ENCODE data around the gene DDX5. TPM values are rescaled to one million over a fixed set of nuclear protein-coding genes. Genes with fewer than 3 reads are reported as not detected.

DDX5 gene
- total RNA-seq, 4 donors from 2014 or later, result 895 to 1,792 (median 1,570) TPM

DNA sequence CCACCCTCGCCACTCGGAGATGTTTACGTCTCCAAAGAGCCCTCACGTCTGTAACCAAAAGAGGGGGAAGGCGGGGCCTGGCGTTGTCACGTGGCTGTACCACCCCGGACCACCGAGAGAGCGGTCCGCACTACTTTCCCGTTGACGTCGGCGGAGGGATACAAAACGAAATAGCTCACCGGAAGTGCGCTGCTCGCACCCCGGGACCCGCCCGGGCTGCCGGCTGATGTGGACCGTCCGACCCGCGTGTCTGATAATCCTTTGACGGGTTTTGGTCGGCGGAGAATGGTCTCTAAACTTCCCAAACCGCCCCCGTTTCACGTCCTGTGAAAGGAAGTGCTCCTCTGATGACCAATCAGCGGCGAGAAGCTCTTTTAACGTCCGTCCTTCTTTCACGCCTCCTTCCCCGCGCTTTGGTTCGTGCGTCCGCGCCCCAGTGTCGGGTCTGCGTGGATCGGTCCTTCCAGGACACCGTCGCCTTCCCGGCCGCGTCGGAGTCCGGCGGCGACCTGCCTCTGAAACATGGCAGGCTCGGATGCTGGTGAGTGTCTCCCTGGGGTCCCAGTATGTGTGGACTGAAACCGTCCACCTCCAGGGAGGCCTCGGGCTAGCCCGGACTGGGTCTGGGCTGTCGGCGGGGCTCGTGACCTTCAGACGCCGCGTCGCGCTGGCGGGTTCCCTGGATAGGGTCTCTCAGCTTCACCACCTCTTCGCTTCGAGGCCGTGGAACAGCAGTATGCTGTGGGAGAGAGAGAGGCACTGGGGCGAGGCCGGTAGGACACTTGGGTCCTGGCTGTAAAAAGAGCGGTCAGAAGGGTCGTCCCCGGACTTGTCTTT lies 705 bp upstream of the DDX5 start, which contains the start of gene CEP95:
TSS of gene CEP95 (plus strand) at position 402 of the 837 bp plus-strand sequence. CDS start at position 523, 121 bp downstream.
- no peaks in the 10 kb centered on the region for H3K27me3 ChIP-seq
- peaks cover 17 to 44% of the 10 kb centered on the region in 2 donors for H3K4me1 ChIP-seq
- H3K4me3 ChIP-seq (replicated peaks in 1 of 3), result peak within 1 kb of the TSS; percentile 94 to 99 (median 97)
- H3K36me3 ChIP-seq, result peaks cover 50 to 51% of the 10 kb centered on the region in 2 donors
- intact Hi-C loops (cut with DNase I), result no loop called here
- TF ChIP-seq, protein P1, sequence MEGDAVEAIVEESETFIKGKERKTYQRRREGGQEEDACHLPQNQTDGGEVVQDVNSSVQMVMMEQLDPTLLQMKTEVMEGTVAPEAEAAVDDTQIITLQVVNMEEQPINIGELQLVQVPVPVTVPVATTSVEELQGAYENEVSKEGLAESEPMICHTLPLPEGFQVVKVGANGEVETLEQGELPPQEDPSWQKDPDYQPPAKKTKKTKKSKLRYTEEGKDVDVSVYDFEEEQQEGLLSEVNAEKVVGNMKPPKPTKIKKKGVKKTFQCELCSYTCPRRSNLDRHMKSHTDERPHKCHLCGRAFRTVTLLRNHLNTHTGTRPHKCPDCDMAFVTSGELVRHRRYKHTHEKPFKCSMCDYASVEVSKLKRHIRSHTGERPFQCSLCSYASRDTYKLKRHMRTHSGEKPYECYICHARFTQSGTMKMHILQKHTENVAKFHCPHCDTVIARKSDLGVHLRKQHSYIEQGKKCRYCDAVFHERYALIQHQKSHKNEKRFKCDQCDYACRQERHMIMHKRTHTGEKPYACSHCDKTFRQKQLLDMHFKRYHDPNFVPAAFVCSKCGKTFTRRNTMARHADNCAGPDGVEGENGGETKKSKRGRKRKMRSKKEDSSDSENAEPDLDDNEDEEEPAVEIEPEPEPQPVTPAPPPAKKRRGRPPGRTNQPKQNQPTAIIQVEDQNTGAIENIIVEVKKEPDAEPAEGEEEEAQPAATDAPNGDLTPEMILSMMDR (IDR thresholded peaks at IDR 0.05), result no peak
- TF ChIP-seq POLR2A (IDR thresholded peaks at IDR 0.05), result peak in 1 of 2 donors; percentile 84
- WGBS, 2 donors, result 0 to 1% methylated on average over 44 to 50 of the region's 77 CpGs
- peak; percentile 94 to 96 for DNase-seq
- peak within 1 kb of the TSS; percentile 99 to 100 (median 100) for H3K27ac ChIP-seq
- H3K9me3 ChIP-seq, result no peaks in the 10 kb centered on the region

DNA sequence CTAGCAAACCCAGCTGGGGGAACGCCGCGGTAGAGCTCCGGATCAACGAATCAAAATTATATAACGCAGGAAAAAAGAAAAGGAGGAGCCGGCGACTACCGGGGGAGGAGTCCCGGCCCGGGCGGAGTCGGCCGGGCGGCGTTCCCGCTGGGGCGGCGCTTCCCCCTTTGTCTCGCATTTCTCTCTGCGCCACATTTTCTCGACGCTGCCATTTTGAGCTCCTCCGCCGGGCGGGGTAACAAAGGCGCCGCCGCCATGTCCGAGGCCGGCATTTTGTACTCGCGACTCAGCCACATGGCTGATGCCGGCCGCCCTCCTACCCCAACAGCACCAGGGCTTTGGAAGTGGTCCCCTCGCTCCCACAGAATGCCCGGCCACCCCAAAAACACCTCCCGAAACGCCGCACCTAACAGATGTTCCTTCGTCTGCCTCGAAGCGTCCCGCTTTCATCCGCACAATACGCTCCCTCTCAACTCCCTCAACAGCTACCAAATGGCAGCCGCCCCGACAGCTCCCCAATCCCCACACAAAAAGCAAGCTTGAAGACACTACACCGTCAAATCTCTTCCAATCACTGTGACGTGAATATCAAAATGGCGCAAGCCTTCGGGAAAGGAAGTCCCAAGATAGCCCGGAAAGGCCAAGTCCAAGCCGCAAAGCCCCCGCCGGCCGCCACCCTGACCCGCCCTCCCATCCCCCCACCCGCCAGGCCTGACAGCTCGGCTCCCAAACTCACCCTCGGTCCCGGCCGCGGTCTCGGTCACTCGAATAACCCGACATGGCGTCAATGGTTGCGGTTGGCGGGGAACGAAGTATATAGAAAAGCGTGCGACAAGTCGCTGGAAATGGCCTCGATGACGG lies 519 bp downstream of the DDX5 start:
- H3K36me3 ChIP-seq, result peaks cover 50 to 51% of the 10 kb centered on the region in 2 donors

DNA sequence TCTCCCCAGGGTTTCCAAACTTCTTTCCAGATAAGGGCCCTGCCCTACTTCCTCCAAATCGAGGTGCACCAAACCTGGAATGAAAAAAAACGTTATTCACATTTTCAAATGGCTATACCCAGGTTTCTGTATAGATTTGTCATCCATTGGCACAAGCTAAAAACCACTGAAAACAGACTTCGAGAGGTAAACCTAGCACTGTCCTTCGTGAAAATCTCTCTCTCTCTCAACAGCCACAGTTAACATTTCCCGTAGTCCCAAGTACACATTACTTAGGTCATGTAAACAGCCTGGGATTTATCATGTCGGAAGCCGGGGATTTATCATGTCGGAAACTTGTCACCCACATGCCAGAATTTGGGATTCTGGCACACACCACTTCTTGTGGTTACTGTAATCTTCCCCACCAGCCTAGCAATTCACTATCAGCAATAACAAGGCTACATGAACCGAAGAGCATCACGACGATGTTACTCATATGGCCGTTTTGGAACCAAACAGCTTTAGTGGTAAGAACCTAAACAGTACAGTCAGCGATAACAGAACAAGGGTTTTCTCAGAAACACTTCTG lies 1.2 kb downstream of the DDX5 start:
- H3K4me1 ChIP-seq, result peaks cover 17 to 56% of the 10 kb centered on the region in 2 donors
- TF ChIP-seq, protein P1 (IDR thresholded peaks at IDR 0.05), result no peak
- no peak for TF ChIP-seq POLR2A (IDR thresholded peaks at IDR 0.05)
- peaks cover 50 to 52% of the 10 kb centered on the region in 2 donors for H3K36me3 ChIP-seq
- WGBS, 2 donors, result 0 to 1% methylated on average over 13 of the region's 13 CpGs
- peak overlapping the region; percentile 94 to 99 (median 97) for H3K4me3 ChIP-seq (replicated peaks in 1 of 3)
- no peaks in the 10 kb centered on the region for H3K9me3 ChIP-seq
- intact Hi-C loops (cut with DNase I), result loop anchor here (5.0 kb wide), 1 partner anchor 142 kb away; no protein-coding TSS in a partner anchor
- peak overlapping the region; percentile 99 to 100 (median 100) for H3K27ac ChIP-seq
- H3K27me3 ChIP-seq, result no peaks in the 10 kb centered on the region
- no peak for DNase-seq

More for the DNA sequence above, 519 bp downstream of the DDX5 start:
- no peaks in the 10 kb centered on the region for H3K9me3 ChIP-seq
- intact Hi-C loops (cut with DNase I), result no loop called here
- DNase-seq, result peak; percentile 89 to 93
- H3K27me3 ChIP-seq, result no peaks in the 10 kb centered on the region
- H3K4me1 ChIP-seq, result peaks cover 17 to 55% of the 10 kb centered on the region in 2 donors
- TF ChIP-seq POLR2A (IDR thresholded peaks at IDR 0.05), result peak in 1 of 2 donors; percentile 81
- TF ChIP-seq, protein P1 (IDR thresholded peaks at IDR 0.05), result no peak
- H3K4me3 ChIP-seq (replicated peaks in 1 of 3), result peak overlapping the region; percentile 94 to 99 (median 97)
- 0 to 1% methylated on average over 41 to 68 of the region's 76 CpGs for WGBS, 2 donors
- H3K27ac ChIP-seq, result peak overlapping the region; percentile 99 to 100 (median 100)

DNA sequence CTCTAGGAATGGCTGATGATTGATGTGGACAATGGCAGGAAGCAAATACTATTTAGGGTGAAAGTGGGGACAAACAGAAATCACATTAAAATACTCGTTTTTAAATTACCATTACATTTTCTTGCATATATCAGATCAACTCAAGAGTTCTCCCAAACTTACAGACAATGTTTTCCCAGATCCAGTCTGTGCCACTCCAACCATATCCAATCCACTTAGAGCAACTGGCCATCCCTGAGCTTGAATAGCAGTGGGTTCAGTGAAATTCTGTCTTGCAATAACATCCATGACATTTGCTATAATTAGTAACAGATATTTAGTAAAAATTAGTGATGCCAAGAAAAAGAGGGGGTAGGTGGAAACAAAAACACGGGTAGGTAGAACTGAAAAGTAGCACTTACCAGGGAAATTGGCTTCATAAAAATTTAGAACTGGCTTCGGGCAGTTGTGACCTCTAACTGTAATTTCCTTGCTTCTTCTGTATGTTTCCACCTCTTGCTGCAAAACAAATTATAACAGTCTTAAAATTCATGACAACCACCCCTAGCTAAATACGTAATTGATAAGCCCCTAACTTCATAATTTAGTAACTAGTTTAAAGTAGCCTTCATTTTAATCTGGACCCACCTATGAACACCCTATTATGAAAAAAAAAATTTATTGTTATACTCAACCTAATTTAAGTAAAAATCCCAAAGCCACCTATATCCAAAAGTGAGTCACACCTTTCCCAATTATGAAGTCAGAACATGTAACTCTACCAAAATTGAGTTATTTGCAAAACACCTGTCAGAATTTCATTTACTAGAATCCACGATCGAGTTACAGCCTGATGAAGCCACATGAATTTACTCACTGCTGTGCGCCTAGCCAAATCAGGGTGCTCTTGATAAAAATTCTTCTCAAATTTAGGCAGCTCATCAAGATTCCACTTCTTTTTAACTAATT lies 2.0 kb downstream of the DDX5 start:
- peaks cover 54 to 57% of the 10 kb centered on the region in 2 donors for H3K36me3 ChIP-seq
- peak overlapping the region; percentile 94 to 99 (median 97) for H3K4me3 ChIP-seq (replicated peaks in 1 of 3)
- WGBS, 2 donors, result 27 to 30% methylated on average over 7 of the region's 7 CpGs
- no peaks in the 10 kb centered on the region for H3K27me3 ChIP-seq
- TF ChIP-seq, protein P1 (IDR thresholded peaks at IDR 0.05), result no peak
- no peak for TF ChIP-seq POLR2A (IDR thresholded peaks at IDR 0.05)
- DNase-seq, result no peak
- no peaks in the 10 kb centered on the region for H3K9me3 ChIP-seq
- peaks cover 13 to 49% of the 10 kb centered on the region in 2 donors for H3K4me1 ChIP-seq
- intact Hi-C loops (cut with DNase I), result loop anchor here (5.0 kb wide), 1 partner anchor 143 kb away; no protein-coding TSS in a partner anchor
- peak overlapping the region in 2 of 3 donors; percentile 99 to 100 for H3K27ac ChIP-seq
